ENCODE data around the gene KDM8.

The KDM8 gene

GRCh38 chr16:27246439-27246838 lies 43.1 kb downstream of the KDM8 start:
- no peak for TF ChIP-seq GATA3 (IDR thresholded peaks at IDR 0.05; ENCODE audit: low read depth, low read length)
- no peak for TF ChIP-seq GATA2 (IDR thresholded peaks at IDR 0.05; ENCODE audit: low read depth, low read length)

GRCh38 chr16:27248036-27248435 lies 44.7 kb downstream of the KDM8 start:
- TF ChIP-seq GATA2 (IDR thresholded peaks at IDR 0.05; ENCODE audit: low read depth, low read length) (no peak), GATA3 (IDR thresholded peaks at IDR 0.05; ENCODE audit: low read depth, low read length) (no peak)

GRCh38 chr16:27251541-27252205 lies 48.3 kb downstream of the KDM8 start:
- TF ChIP-seq GATA2 (IDR thresholded peaks at IDR 0.05; ENCODE audit: low read depth, low read length) = no peak
- TF ChIP-seq GATA3 (IDR thresholded peaks at IDR 0.05; ENCODE audit: low read depth, low read length) = no peak

- no peak for TF ChIP-seq GATA3 (IDR thresholded peaks at IDR 0.05; ENCODE audit: low read depth, low read length)
- no peak for TF ChIP-seq GATA2 (IDR thresholded peaks at IDR 0.05; ENCODE audit: low read depth, low read length)
These were observed 48.9 kb downstream of the KDM8 start for GRCh38 chr16:27252206-27252585.

- no peak for TF ChIP-seq GATA3 (IDR thresholded peaks at IDR 0.05; ENCODE audit: low read depth, low read length)
- TF ChIP-seq GATA2 (IDR thresholded peaks at IDR 0.05; ENCODE audit: low read depth, low read length) = no peak
These were observed 50.2 kb downstream of the KDM8 start for GRCh38 chr16:27253526-27253930.

- no peak for TF ChIP-seq GATA2 (IDR thresholded peaks at IDR 0.05; ENCODE audit: low read depth, low read length)
- no peak for TF ChIP-seq GATA3 (IDR thresholded peaks at IDR 0.05; ENCODE audit: low read depth, low read length)
These were observed 51.0 kb downstream of the KDM8 start for GRCh38 chr16:27254262-27254811.

GRCh38 chr16:27256861-27257260 lies 53.5 kb downstream of the KDM8 start:
- TF ChIP-seq GATA2 (IDR thresholded peaks at IDR 0.05; ENCODE audit: low read depth, low read length) = no peak
- TF ChIP-seq GATA3 (IDR thresholded peaks at IDR 0.05; ENCODE audit: low read depth, low read length) = no peak

- TF ChIP-seq GATA2 (IDR thresholded peaks at IDR 0.05; ENCODE audit: low read depth, low read length) (no peak), GATA3 (IDR thresholded peaks at IDR 0.05; ENCODE audit: low read depth, low read length) (no peak)
These were observed 53.9 kb downstream of the KDM8 start for GRCh38 chr16:27257271-27257670.

- TF ChIP-seq GATA3 (IDR thresholded peaks at IDR 0.05; ENCODE audit: low read depth, low read length) (no peak), GATA2 (IDR thresholded peaks at IDR 0.05; ENCODE audit: low read depth, low read length) (no peak)
These were observed 55.0 kb downstream of the KDM8 start for GRCh38 chr16:27258241-27258734.

GRCh38 chr16:27259710-27260109 lies 56.4 kb downstream of the KDM8 start:
- TF ChIP-seq GATA3 (IDR thresholded peaks at IDR 0.05; ENCODE audit: low read depth, low read length) (no peak), GATA2 (IDR thresholded peaks at IDR 0.05; ENCODE audit: low read depth, low read length) (no peak)

GRCh38 chr16:27264151-27264550 lies 60.8 kb downstream of the KDM8 start:
- TF ChIP-seq GATA2 (IDR thresholded peaks at IDR 0.05; ENCODE audit: low read depth, low read length) (no peak), GATA3 (IDR thresholded peaks at IDR 0.05; ENCODE audit: low read depth, low read length) (no peak)

- TF ChIP-seq GATA2 (IDR thresholded peaks at IDR 0.05; ENCODE audit: low read depth, low read length) = no peak
- no peak for TF ChIP-seq GATA3 (IDR thresholded peaks at IDR 0.05; ENCODE audit: low read depth, low read length)
These were observed 62.7 kb downstream of the KDM8 start for GRCh38 chr16:27265982-27266381.

GRCh38 chr16:27267037-27267677 lies 63.8 kb downstream of the KDM8 start:
- no peak for TF ChIP-seq GATA2 (IDR thresholded peaks at IDR 0.05; ENCODE audit: low read depth, low read length)
- TF ChIP-seq GATA3 (IDR thresholded peaks at IDR 0.05; ENCODE audit: low read depth, low read length) = no peak

GRCh38 chr16:27268376-27269299 lies 65.3 kb downstream of the KDM8 start, which contains the start of gene NSMCE1:
NSMCE1 (minus strand) TSS chr16:27268772; CDS start chr16:27257570, 11,202 bp downstream.
- no peak for TF ChIP-seq GATA2 (IDR thresholded peaks at IDR 0.05; ENCODE audit: low read depth, low read length)
- no peak for TF ChIP-seq GATA3 (IDR thresholded peaks at IDR 0.05; ENCODE audit: low read depth, low read length)

Measured in SH-SY5Y (cell line).